Spleen (tissue), 7 donors: Measurements from ENCODE around the gene SORBS1.

Source experiments
- CTCF ChIP-seq, 11 experiments: fragments of 200-600 bp in 7 of 11; fragments of 450-650 bp in 4 of 11; sonication (generic) in 4 of 11; IDR thresholded peaks in 8 of 11; conservative IDR thresholded peaks in 3 of 11; 1 replicate in 7 of 11; 2 replicates in 4 of 11; pipeline versions ENCODE4 v1.4.0 to v1.8.0; 2016 to 2021; ENCODE audit warnings: antibody characterized with exemption in 11 of 11, inconsistent platforms in 4 of 11, mild to moderate bottlenecking in 1 of 11
- POLR2A ChIP-seq, 3 donors: fragments of 450-650 bp; IDR thresholded peaks; one replicate each; pipeline ENCODE4 v1.5.1; 2017; ENCODE audit warnings: antibody characterized with exemption in 3 of 3, mild to moderate bottlenecking in 1 of 3
- POLR2AphosphoS5 ChIP-seq, 3 donors: sonication (generic); formaldehyde crosslinking; IDR thresholded peaks; one replicate each; pipeline ENCODE4 v1.5.1; 2017; ENCODE audit warnings: antibody characterized with exemption in 3 of 3
- donor health status: DM: no; HTN: no; CAD: no; lungs with moderate emphysema.
- donor health status: DM: no; HTN: no; CAD: no.
- donor health status: DM: no; HTN: no; CAD: no.

- TF ChIP-seq CTCF (IDR thresholded peaks at IDR 0.05 in 8 of 11, conservative IDR thresholded peaks at IDR 0.05 in 3 of 11) (no peak), POLR2AphosphoS5 (IDR thresholded peaks at IDR 0.05) (no peak), POLR2A (IDR thresholded peaks at IDR 0.05) (no peak)
These were observed 225.1 kb downstream of the SORBS1 start for GRCh38 chr10:95335933-95336699.
